Panc1 (cell line): ENCODE results near the gene PTMS. TPM values are rescaled to one million over a fixed set of nuclear protein-coding genes. Genes with fewer than 3 reads are reported as not detected.
"Not testable (repeated sequence)": the region's sequence is repeated elsewhere in the genome, so short reads cannot be mapped to it uniquely, and the experiment has no call there.

Experiments used
- ATAC-seq: fragments of 200-7000 bp; cut with Tn5 transposase; 2 replicates; pipeline ENCODE4 v1.9.1; 2020; ENCODE audit warnings: mild to moderate bottlenecking, moderate library complexity
- BruUV-seq: library from RNA; stranded (reverse); fragments of 400-500 nt; replicated peaks from 2 replicates; lab custom pipeline; 2021; lab: Mats Ljungman, UMichigan
- CTCF ChIA-PET: fragments of 300-600 bp; sonication (Branson Sonifier 250); formaldehyde crosslinking; loops from one replicate; lab custom pipeline; 2022; ENCODE audit warnings: antibody characterized with exemption; lab: Charles Lee
- POLR2A ChIA-PET: fragments of 300-600 bp; sonication (Branson Sonifier 250); formaldehyde crosslinking; loops from one replicate; lab custom pipeline; 2022; ENCODE audit warnings: antibody characterized with exemption; lab: Charles Lee
- DNase-seq: peaks from one replicate; pipeline ENCODE4 v3.0.0-alpha.2; 2010; ENCODE audit warnings: low read depth, low spot score
- H3K27ac ChIP-seq: 2 replicates; pipeline ENCODE4 v1.5.1; 2011; ENCODE audit warnings: mild to moderate bottlenecking, low read length, inconsistent platforms
- H3K27me3 ChIP-seq: fragments of 200-500 bp; sonication (Bioruptor generic); 2 replicates; pipeline ENCODE4 v1.6.0; 2014; ENCODE audit warnings: low read length, inconsistent platforms; ENCODE audit not compliant: control insufficient read depth, insufficient read depth
- H3K36me3 ChIP-seq: fragments of 200-500 bp; sonication (Bioruptor generic); 2 replicates; pipeline ENCODE4 v1.5.1; 2014; ENCODE audit warnings: inconsistent platforms, mild to moderate bottlenecking, low read length, moderate library complexity; ENCODE audit not compliant: control insufficient read depth, insufficient read depth
- H3K4me1 ChIP-seq: 2 replicates; pipeline ENCODE4 v1.5.1; 2011; ENCODE audit warnings: inconsistent platforms, mild to moderate bottlenecking, low read length, moderate library complexity; ENCODE audit not compliant: control insufficient read depth, insufficient read depth
- H3K4me3 ChIP-seq, 2 experiments: 2 replicates each; pipeline ENCODE4 v1.5.1; 2011 to 2012; ENCODE audit warnings: low read depth in 2 of 2, low read length in 2 of 2, mild to moderate bottlenecking in 2 of 2, inconsistent platforms in 1 of 2, moderate library complexity in 1 of 2
- H3K9me3 ChIP-seq: fragments of 200-500 bp; sonication (Bioruptor generic); 2 replicates; pipeline ENCODE4 v1.5.1; 2014; ENCODE audit warnings: low read depth, mild to moderate bottlenecking, inconsistent platforms, low read length, moderate library complexity; ENCODE audit not compliant: control insufficient read depth, insufficient read depth
- CTCF ChIP-seq: fragments of 450-650 bp; IDR thresholded peaks from 2 replicates; pipeline ENCODE4 v1.5.1; 2017; ENCODE audit warnings: mild to moderate bottlenecking
- POLR2AphosphoS5 ChIP-seq: IDR thresholded peaks from 2 replicates; pipeline ENCODE4 v1.6.1; 2012; ENCODE audit warnings: mild to moderate bottlenecking, low read depth, low read length, moderate library complexity
- REST ChIP-seq, 2 experiments: IDR thresholded peaks; 2 replicates each; pipeline ENCODE4 v1.6.1; 2011 to 2012; ENCODE audit warnings: low read depth in 2 of 2, control low read depth in 1 of 2, low read length in 1 of 2, mild to moderate bottlenecking in 1 of 2, moderate library complexity in 1 of 2; ENCODE audit not compliant: insufficient read depth in 1 of 2
- SIN3A ChIP-seq: IDR thresholded peaks from 2 replicates; pipeline ENCODE4 v1.6.1; 2012; ENCODE audit warnings: low read depth, mild to moderate bottlenecking, low read length, moderate library complexity, borderline replicate concordance; ENCODE audit not compliant: insufficient read depth
- TCF7L2 ChIP-seq: IDR thresholded peaks from 2 replicates; pipeline ENCODE4 v1.6.1; 2011; ENCODE audit warnings: mild to moderate bottlenecking, low read depth, low read length, inconsistent platforms
- in situ Hi-C: cut with HindIII; loops from 2 replicates; pipeline ENCODE4 v1.10.0; 2016; ENCODE audit warnings: low sequenced_read_pairs, low pct_unique_long_range_greater_than_20kb
- intact Hi-C: fragments of 100-400 bp; cut with micrococcal nuclease; formaldehyde crosslinking; loops from one replicate; pipeline ENCODE4 v1.10.0; 2022; ENCODE audit not compliant: unreplicated experiment
- total RNA-seq: library from RNA; stranded (reverse); gene quantifications from one replicate; pipeline ENCODE4 v1.2.1, GENCODE V29; 2021; ENCODE audit not compliant: unreplicated experiment

Gene PTMS
- total RNA-seq, 1 experiment from 2014 or later: 395 TPM

GRCh38 chr12:6743300-6743699 is 22.9 kb upstream of the PTMS start:
- DNase-seq, H3K27ac ChIP-seq, ATAC-seq, H3K4me3 ChIP-seq, intact Hi-C loops, H3K4me1 ChIP-seq, H3K27me3 ChIP-seq, BruUV-seq, H3K36me3 ChIP-seq, H3K9me3 ChIP-seq, CTCF ChIA-PET, in situ Hi-C loops: not testable (repeated sequence)
- POLR2A ChIA-PET: interaction anchor here (0.5 kb wide), 1 partner anchor 24 kb away, joined by 7 read pairs; no protein-coding TSS in a partner anchor

GRCh38 chr12:6745741-6746525 is 20.2 kb upstream of the PTMS start:
- intact Hi-C loops: no loop called here
- peaks cover 4% of the 10 kb centered on the region; the same call in 1 of the 2 replicates for H3K36me3 ChIP-seq
- ChIA-PET POLR2A (no interaction called here), CTCF (interaction anchor here (0.6 kb wide), 1 partner anchor 38 kb away, joined by 13 read pairs; no protein-coding TSS in a partner anchor)
- BruUV-seq: no TSS peak
- ATAC-seq (peak; percentile 54), DNase-seq (no peak)
- no peak overlapping the region for H3K27ac ChIP-seq
- in situ Hi-C loops: no loop called here
- H3K27me3 ChIP-seq: no peaks in the 10 kb centered on the region
- no peak overlapping the region for H3K4me3 ChIP-seq
- TF ChIP-seq TCF7L2 (no peak), POLR2AphosphoS5 (no peak), REST (IDR thresholded peaks at IDR 0.05; ENCODE audit: insufficient read depth in 1 of 2, low read depth in 2 of 2, low read length in 1 of 2) (no peak)
- no peaks in the 10 kb centered on the region for H3K4me1 ChIP-seq
- H3K9me3 ChIP-seq: no peaks in the 10 kb centered on the region

GRCh38 chr12:6747216-6747615 is 18.9 kb upstream of the PTMS start:
- TF ChIP-seq CTCF: no peak
- TF ChIP-seq REST (IDR thresholded peaks at IDR 0.05; ENCODE audit: insufficient read depth in 1 of 2, low read depth in 2 of 2, low read length in 1 of 2): no peak
- TF ChIP-seq POLR2AphosphoS5: no peak
- no peak for TF ChIP-seq TCF7L2
- no peak for TF ChIP-seq SIN3A
- in situ Hi-C loops: no loop called here
- no TSS peak for BruUV-seq
- Histone ChIP-seq H3K36me3 (peaks cover 10% of the 10 kb centered on the region), H3K4me1 (peaks cover 8% of the 10 kb centered on the region), H3K27ac (no peak overlapping the region), H3K9me3 (no peaks in the 10 kb centered on the region), H3K27me3 (no peaks in the 10 kb centered on the region), H3K4me3 (no peak overlapping the region)
- ATAC-seq (no peak), DNase-seq (no peak)
- intact Hi-C loops: no loop called here
- ChIA-PET CTCF (no interaction called here), POLR2A (no interaction called here)
